Activated CD8-positive, alpha-beta memory T cell treated with anti-CD3 and anti-CD28 coated beads for 4 hours (primary cell): ENCODE measurements around the gene EDC3.

Experiments
- DNase-seq, 2 donors: peaks; one replicate each; pipeline ENCODE4 v3.0.0-alpha.2; 2020; ENCODE audit warnings: low read depth in 2 of 2

Gene EDC3

DNA sequence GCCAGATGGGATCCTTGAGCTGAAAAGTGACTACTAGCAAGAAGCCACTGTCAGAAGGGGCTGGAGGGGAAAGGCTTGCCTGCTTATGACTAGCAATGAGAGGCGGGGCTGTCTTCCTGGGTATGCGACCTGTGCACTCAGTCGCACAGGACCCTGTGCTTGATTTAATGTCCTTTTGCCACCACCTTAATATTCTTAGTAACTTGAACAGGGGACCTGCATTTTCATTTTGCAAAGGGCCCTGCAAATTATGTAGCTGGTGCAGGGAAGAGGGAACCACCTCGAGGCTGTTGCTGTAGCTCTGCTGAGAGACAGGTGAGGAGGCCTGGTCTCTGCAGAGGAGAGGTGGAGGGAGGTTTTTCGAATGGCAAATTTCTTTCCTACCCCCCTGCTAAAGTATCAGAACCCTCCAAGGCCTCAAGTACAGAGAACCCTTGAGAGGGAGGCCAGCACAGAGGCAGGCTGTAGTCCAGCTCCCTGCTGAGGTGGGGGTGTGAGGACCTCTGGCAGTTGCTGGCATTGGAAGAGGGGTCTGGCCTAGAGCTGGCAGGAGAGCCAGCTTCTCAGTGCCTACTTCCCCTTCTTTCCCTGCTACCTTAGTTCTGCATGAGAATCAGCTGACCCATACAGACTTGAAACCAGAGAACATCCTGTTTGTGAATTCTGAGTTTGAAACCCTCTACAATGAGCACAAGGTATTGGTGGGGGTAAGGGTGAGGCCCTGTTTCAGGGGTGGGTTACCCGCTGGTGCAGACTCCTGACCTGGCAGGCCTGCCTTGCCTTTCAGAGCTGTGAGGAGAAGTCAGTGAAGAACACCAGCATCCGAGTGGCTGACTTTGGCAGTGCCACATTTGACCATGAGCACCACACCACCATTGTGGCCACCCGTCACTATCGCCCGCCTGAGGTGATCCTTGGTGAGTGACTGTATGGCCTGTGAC lies 68.8 kb downstream of the EDC3 start:
- no peak for DNase-seq

DNA sequence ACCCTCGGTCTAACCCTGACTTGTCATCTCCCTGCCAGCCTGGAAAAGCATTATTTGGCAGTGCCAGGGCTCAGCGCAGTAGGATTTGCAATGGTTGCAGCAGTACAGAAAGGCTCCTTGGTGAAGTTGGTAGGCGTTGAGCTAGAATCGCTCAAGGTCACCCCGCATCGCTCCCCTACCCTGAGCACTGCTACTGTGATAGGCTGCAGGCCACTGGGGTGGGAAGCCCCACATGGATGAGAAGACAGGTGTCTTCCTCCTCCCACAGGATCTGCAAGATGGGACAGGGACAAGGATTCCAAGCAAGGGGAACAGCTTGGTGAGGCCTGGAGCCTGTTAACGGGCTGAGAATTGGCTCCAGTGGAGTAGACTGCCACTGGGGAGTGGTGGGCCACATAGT lies 69.5 kb downstream of the EDC3 start:
- no peak for DNase-seq

DNA sequence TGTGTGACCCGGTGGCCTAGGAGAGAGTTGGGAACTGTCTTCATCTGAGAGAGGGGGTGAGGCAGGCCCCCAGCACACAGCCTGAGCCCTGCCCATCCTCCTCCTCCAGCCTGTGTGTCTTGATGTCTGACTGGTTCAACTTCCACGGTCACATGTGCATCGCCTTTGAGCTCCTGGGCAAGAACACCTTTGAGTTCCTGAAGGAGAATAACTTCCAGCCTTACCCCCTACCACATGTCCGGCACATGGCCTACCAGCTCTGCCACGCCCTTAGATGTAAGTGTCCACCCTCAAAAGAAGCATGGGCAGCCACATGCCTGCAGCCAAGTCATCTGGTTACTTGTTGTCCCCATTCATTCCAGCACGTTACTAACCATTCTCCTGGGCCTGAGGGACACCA lies 70.1 kb downstream of the EDC3 start:
- DNase-seq, result no peak

DNA sequence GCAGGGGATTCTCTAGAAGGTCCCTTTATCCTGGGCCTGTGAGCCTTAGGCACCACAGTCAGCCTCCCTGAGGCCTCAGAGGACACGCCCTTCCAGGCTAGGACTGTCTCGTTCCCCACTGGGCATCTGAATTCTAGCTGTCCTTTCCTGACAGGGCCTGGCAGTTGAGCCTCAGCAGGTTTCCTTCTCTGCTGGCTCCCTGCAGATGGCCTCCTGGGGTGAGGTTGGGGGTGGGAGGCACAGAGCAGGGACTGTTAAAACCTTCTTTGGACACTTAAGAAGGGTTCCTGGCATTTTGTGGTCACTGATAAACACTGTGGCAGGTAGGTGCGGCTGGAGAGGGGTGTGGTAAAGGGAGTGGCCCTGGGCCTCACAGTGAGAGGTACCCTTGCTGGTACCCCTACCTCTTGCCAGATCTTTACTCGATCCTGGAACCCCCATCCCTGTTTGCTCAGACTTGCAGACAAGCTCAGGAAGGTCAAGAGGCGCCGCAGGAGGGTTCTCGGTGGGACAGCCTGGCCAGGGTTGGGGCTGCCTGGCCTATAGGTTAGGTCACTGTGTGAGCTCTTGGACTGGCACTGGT lies 71.7 kb downstream of the EDC3 start:
- DNase-seq, result no peak

DNA sequence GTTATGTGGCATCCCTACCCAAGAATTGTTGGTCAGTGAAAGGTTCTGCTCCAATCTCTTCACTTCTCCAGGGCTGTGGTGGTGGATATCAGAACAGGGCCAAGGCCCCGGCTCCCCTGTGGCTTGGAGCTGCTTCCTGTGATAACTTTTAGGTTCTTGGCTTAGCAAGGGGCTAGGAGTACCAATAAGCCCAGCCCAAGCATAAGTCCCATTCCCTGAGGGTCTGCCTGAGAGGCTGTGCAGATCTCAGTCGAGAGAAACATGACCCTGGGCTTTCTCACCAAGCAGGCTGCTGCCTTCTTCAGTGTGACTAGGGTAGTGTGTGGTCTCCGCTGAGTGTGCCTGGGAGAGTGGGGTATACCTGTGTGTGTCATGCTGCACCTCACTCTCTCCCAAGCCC lies 73.1 kb downstream of the EDC3 start:
- DNase-seq, result no peak

DNA sequence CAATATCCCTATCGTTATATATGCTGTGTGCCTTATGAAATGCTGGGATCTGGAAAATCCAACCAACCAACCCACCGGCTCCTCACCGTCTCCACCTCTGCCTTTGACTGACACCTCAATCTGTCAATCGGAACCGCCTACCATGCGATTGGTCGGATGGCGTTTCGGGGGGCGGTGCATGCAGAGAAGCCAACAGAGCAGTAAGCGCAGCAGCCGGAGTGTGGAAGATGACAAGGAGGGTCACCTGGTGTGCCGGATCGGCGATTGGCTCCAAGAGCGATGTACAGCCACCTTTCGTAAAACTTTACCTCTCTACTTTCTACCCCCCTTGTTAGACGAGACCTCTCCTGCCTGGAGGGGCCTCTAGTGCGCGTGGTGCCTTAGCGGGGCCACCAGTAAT lies 73.9 kb downstream of the EDC3 start:
- no peak for DNase-seq

DNA sequence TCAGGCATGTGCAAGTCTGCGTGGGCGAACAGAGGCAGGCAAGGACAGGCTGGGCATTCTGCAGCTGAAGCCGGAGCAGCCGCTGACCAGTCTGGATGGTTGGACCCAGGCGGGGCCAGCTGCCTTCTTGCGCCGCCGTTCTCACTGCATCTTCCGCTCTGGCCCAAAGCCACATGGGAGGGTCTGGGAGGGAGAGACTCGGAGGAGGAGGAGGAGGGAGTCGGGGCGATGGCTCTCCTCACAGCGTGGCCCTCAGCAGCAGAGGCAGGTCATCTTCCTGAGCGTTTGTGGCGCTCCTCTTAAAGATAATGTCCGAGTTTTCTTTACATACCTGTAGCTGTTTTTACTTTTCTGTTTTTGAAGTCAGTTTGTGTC lies 74.3 kb downstream of the EDC3 start:
- no peak for DNase-seq

DNA sequence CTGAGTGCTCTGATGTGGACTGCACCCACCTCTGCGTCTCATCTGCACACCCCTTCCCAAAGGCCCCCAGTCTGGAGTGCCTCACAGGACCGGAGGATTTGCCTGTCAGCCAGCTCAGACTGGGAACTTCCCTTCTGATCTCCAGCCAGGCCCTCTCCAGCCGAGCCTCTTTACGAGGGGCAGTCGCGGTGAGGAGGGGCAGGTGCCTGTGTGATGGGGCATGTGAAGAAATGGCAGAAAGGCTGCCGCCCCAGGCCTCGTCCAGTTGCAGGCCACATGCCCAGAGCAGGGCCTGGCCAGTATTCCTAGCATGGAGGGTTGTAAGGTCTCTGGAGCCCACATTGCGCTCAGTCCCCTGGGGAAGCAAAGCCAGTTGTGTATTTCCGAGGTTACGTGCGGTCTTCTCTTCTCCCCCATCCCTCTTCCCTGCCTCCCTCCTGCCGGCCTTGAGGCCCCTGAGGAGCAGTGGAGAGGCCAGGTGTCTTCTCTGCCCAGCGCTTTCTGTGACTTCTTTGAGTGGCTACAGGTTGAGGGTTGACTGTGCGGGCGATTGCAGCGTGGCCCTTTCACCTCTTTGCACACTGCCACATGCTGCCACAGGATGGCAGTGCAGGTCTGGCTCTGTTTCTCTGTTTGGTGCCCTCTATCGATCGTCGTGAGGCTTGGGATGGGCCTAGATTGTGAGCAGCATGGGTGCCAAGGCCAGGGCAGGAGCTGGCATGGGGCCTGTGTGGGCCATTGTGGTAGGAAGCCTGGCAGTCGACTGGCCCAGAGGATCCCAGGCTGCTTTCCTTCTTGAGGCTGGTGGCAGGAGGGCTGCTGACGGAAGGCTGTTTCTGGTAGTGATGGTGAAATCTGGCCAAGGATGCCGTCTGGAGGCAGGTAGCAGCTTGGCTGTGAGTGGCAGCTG lies 74.9 kb downstream of the EDC3 start:
- peak in 1 of 2 donors; percentile 44 for DNase-seq

DNA sequence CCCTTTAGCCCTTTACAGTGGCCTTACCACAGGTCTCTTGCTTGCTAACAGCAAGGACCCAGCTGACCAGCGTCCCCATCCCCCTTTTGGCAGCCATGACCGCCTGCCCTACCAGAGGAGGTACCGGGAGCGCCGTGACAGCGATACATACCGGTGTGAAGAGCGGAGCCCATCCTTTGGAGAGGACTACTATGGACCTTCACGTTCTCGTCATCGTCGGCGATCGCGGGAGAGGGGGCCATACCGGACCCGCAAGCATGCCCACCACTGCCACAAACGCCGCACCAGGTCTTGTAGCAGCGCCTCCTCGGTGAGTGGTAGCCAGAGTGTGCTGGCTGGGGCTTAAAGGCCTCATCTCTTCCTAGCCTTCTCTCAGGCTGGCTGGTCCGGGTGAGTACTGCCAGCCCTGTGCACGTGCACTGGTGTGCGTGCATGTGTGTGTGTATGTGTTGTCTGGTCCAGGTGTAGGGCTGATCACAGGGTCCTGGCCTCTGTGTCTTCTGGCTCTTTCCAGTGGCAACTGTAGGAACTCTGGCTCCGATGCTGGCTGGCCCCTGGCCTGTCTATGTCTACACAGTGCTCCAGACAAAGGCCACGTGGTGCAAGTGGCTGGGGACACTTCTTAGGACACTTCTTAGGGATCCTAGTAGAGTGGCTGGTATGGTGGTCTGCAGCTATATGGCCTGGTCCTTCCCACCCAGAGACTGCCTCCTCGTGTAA lies 75.7 kb downstream of the EDC3 start:
- DNase-seq, result no peak

DNA sequence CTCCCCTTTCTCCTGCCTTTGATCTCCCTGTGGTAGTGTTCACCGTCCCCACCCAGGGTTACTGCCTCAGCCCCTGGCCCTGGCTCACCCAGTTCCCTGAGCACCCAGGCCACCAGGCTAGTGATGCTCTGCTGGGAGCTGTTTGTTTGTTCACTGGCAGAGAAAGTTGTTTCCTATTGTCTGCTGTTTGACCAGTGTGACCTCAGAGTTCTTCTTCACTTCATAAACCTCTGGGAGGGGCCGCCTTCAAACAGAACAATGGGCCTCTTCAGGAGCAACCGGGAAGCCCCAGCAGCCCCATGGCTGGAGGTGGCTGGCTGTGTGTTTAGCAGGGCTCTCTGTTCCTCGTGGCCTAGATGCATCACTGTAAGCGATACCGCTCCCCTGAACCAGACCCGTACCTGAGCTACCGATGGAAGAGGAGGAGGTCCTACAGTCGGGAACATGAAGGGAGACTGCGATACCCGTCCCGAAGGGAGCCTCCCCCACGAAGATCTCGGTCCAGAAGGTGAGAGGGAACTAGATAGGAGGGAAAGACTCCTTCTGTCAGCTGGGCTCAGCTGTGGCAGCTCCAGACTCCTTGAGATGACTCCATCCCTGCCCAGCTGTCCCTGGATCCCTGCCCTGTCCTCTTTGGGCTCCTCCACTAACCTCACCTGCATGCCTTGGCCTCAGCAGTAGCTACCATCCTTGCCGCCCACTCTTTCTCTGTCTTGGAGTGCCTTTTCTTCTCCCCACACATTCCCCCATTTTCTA lies 76.8 kb downstream of the EDC3 start:
- no peak for DNase-seq

DNA sequence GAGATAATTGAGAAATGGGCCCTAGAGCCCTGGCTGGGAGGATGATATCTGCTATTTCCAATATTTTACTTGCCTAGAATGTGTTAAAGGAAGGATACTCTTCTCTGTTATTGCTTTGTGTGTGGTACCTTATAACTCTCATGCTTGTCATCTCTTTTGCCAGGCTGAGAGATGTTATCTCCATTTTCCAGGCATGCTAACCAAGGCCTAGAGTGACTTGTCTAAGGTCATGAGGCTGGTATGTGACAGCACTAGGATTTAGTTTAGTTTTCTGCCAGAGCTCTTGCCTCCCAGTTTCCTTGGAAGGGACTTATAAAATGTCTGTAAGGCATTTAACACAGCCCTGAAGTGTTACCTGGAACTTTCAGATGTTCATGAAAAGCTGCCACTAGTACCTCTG lies 78.8 kb downstream of the EDC3 start:
- DNase-seq, result no peak

DNA sequence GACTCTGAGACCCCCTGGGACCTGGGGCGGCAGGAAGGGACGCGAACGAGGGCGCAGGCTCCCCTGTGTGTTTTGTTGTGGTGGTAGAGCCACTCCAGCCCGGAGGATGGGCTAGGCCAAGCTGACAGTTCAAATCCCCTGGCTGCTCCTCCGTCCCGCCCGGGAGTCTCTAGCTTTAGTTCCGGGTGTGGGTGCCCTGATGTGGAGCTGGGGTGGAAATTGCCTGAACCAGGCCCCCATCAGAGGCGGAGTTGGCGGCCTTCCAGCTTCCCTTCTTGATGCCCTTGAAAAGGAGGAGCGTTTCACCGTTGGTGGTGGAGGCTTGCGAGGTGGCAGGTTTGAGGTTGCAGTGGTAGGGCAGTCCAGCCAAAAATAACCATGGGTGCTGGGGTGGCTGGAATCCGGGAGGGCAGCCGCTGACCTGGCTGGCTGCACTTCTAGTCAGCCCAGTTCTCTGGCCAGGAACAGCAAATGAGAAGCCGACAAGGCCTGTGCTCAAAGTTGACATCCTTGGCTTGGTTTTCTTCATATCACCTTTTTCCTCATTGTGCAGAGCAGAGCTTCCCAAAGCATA lies 79.4 kb downstream of the EDC3 start:
- peak in 1 of 2 donors; percentile 47 for DNase-seq

DNA sequence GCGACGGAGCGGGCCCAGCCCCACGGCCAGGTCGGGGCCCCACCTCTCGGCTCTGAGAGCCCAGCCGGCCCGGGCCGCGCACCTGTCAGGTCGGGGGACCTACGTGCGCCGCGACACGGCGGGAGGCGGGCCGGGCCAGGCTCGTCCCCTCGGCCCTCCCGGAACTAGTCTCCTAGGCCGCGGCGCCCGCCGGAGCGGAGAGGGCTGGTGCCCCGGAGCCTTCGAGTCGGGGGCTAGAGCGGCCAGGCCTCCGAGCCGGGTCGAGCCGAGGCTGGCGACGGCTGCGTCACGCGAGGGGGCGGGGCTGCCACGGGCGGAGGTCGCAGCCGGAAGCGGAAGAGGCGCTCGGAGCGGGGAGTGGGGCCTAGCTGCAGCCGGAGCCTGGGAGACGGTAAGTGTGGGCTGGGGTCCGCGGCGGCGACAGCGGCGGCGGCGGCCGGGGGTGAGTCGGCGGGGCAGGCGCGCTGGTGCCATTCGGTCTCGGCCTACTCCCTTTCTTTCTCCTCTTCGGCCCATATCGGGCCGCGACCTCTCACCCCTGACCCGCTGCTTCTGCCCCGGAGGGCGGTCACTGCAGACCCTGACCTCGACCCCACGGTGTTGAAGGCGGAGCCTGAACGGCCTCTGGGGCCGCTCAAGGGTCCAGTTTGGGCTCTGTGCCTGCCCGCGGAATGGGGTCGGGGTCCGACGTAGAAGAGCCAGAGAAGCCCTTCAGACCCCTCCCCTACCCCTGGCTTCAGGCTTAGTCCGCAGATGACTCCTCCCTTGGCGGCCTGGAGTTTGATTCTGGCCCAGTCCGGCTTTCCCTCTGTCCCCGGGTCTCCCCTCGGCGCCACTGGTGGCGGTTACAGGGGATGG lies 80.1 kb downstream of the EDC3 start, which contains the start of gene CLK3:
TSS of gene CLK3 (plus strand) at position 329 of the 858 bp plus-strand sequence. CDS start 3,361 bp downstream, outside the sequence.
- DNase-seq, result peak; percentile 89 to 92

DNA sequence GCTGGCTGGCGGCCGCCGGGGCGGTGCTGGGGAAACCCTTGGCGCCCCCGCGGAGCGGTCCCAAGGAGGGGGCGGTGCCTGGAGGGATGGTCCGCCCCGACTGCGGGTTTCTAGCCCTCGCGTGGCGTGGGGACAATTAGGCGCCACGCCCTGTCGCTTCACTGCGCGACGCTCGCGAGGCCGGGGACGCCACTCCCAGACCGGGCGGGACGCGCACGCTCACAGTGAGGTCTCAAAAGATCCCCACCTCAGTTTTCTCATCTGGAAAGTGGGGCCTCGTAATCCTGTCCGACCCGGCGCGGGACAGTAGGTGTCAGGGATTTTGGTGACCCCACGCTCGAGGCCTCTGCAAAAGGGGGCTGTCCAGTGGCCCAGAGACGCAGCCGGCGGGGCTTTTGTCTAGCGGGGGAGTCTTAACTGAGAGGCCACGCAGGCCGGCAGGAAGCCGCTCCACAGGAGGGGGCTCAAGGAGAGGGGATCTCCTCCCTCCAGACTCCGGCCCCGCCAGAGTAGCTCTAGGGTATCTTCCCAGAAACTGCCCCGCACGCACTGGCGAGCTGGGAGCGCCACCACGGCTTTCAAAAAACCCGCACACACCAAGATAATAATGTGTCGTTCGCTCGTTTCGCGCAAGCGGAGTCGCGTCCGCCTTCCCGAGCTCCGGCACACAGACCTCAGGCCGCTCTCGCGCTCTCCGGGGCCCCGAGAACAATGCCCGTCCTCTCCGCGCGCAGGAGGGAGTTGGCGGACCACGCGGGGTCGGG lies 80.9 kb downstream of the EDC3 start:
- DNase-seq, result peak; percentile 80 to 81

DNA sequence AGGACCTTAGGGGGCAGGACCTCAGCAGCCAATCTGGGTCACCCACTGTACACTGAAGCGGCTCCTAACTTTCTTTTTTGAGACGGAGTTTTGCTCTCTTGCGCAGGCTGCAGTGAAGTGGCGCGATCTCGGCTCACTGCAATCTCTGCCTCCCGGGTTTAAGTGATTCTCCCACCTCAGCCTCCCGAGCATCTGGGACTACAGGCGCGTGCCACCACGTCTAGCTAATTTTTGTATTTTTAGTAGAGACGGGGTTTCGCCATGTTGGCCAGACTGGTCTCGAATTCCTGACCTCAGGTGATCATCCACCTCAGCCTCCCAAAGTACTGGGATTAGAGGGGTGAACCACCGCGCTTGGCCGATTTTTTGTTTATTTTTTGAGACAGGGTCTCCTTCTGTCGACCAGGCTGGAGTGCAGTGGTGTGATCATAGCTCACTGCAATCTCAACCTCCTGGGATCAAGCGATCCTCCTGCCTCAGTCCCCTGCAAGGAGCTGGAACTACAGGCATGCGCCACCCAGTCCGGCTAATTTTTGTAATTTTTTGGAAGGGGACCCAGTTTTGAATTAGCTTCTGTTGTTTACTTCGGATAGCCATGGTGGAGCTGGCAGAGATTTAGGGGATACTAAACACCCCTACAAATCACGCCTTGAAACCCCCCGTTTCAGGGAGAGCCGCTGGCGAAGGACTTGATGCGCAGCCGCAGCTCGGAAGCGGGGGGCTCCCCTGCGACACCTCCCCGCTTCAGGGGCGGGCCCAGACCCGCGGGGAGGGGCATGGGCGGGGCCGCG lies 81.7 kb downstream of the EDC3 start:
- no peak for DNase-seq

DNA sequence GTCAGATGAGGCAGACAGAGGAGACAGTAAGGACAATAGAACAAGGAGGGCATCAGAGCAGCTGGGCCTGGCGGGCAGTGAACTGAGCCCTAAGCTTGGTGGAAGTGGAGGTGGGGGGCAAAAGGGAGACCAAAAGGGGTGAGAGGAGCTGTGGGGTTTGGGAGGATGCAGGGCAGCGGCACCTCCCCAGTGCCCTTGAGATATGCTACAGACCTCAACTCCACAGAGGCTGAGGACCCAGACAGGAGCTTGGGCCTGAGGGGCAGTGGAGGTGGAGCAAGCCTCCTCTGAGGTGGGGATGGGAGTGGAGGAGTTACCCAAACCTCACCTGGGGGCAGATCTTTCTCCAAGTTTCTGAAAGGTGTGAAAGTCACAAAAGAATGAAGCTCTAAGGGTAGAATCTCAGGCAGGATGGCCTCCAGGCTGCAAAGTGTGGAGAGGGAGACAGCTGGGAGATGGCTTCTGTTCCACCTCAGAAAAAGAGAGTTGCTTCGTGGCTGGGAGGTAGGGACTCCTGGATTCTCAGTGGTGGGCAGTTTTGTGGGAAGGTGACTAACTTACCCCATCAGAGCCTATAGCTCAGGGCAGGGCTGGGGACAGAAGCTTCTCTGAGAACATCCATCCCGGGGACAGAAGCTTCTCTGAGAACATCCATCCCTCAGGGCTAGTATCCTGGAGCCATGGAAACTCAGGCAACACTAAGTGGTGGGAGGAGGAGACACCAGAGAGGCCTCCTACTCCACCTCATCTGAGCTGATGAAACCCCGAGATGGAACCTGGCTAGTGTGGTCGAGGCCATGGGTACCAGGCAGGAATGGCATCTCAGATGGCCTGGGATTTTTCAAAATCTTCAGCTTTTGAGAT lies 82.5 kb downstream of the EDC3 start:
- DNase-seq, result no peak

DNA sequence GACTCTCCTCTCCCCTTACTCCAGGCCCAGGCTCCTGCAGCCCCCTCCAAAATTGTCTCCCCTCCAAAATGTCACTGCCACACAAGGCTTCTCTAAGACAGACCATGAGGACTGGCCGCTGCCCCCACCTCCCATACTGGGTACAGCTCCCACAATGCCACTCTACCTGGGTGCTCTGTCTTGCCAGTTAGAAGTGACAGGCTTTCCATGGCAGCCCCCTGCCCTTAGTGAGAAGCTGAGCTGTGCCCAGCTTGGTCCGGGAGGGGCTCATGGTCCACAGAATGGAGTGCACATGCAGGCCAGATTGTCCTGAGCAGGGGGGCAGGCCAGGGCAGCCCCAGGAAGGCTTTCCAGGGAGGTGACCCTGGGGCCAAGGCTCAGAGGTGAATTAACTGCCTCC lies 83.1 kb downstream of the EDC3 start:
- no peak for DNase-seq
